ENCODE results near the gene TECTA. TPM values are rescaled to one million over a fixed set of nuclear protein-coding genes. Genes with fewer than 3 reads are reported as not detected.

TECTA gene
- total RNA-seq, 6 experiments from 2014 or later = 0.11 to 0.40 (median 0.16) TPM

GRCh38 chr11:121105063-121105480 is 4.0 kb downstream of the TECTA start:
- Mint-ChIP-seq H3K4me3 (no peak overlapping the region), H3K27ac (no peak overlapping the region), H3K4me1 (ENCODE audit: low read depth) (peaks cover 2% of the 10 kb centered on the region), H3K27me3 (ENCODE audit: insufficient read depth) (peaks cover 18% of the 10 kb centered on the region), H3K9me3 (no peaks in the 10 kb centered on the region), H3K36me3 (ENCODE audit: low read depth) (no peaks in the 10 kb centered on the region)
- no peak for DNase-seq
- TF ChIP-seq, protein P1, sequence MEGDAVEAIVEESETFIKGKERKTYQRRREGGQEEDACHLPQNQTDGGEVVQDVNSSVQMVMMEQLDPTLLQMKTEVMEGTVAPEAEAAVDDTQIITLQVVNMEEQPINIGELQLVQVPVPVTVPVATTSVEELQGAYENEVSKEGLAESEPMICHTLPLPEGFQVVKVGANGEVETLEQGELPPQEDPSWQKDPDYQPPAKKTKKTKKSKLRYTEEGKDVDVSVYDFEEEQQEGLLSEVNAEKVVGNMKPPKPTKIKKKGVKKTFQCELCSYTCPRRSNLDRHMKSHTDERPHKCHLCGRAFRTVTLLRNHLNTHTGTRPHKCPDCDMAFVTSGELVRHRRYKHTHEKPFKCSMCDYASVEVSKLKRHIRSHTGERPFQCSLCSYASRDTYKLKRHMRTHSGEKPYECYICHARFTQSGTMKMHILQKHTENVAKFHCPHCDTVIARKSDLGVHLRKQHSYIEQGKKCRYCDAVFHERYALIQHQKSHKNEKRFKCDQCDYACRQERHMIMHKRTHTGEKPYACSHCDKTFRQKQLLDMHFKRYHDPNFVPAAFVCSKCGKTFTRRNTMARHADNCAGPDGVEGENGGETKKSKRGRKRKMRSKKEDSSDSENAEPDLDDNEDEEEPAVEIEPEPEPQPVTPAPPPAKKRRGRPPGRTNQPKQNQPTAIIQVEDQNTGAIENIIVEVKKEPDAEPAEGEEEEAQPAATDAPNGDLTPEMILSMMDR (IDR thresholded peaks at IDR 0.05) = no peak

DNA sequence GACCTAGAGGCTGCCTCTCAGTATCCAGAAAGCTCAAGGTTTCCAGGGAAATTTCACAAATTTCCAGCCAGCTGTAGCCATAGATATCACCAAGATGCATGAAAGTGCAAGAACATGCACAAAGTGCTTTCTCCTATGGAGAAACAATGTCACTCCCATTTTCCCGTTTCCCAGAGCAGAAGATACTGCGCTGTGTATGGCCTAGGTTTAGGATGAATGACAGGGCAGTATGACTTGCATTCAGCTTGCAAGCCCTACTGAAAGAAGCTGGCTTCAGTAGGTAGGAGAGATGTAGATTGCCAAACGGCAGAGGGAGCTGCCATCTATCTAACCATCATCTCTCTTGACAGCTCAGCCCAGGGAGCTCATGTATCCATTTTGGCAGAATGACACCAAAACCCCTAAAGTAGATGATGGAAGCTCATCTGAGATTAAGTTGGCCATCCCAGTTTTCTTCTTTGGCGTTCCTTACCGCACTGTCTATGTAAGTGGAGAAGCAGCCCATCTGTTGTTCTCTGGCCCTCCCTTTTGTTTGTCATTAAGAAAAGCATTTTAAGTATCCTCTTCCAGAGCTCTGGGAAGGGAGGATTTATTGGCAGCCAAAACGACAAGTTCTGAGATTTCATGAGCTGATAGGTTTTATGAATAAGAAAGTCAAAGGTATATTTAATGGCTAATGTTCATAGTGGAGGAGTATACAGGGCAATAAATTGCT is 4.6 kb downstream of the TECTA start:
- TF ChIP-seq, protein P1 (IDR thresholded peaks at IDR 0.05) = no peak
- no peak overlapping the region for H3K27ac Mint-ChIP-seq
- no peak for DNase-seq
- no peaks in the 10 kb centered on the region for H3K4me1 Mint-ChIP-seq (ENCODE audit: low read depth)
- H3K9me3 Mint-ChIP-seq = no peaks in the 10 kb centered on the region
- H3K4me3 Mint-ChIP-seq = no peak overlapping the region
- peaks cover 22% of the 10 kb centered on the region for H3K27me3 Mint-ChIP-seq (ENCODE audit: insufficient read depth)
- H3K36me3 Mint-ChIP-seq (ENCODE audit: low read depth) = no peaks in the 10 kb centered on the region

DNA sequence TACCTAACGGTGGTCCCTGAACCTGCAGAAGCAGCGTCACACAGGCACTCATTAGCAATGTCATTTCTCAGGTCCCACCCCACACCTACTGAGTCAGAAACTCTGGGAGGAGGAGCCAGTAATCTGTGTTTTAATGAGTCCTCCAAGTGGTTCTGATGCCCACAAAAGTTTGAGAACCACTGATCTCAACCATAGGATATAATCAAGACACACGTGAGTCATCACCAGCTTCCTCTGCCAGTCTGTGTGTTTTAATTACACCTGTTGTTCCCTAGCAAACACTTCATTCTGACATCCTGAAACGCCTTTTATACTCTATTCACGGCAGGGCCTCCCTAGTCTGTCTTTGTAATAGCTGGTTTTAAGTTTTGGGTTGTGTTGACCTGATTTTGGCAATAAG is 5.8 kb downstream of the TECTA start:
- Mint-ChIP-seq H3K27me3 (ENCODE audit: insufficient read depth) (peaks cover 30% of the 10 kb centered on the region), H3K4me3 (no peak overlapping the region), H3K36me3 (ENCODE audit: low read depth) (no peaks in the 10 kb centered on the region), H3K9me3 (no peaks in the 10 kb centered on the region), H3K27ac (no peak overlapping the region), H3K4me1 (ENCODE audit: low read depth) (no peaks in the 10 kb centered on the region)
- TF ChIP-seq, protein P1 (IDR thresholded peaks at IDR 0.05) = no peak
- no peak for DNase-seq

DNA sequence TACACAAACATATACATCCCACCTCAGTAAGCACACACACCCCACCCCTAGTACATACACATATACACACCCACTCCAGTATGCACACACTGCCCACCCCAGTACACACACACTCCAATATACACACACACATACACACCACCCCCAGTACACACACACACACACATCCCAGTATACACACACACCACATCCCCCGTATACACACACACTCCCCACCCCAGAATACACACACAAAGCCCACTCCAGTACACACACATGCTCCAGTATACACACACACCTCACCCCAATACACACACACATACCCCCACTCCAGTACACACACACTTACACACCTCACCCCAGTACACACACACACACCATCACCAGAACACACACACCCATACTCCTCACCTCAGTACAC is 7.4 kb downstream of the TECTA start:
- peaks cover 37% of the 10 kb centered on the region for H3K27me3 Mint-ChIP-seq (ENCODE audit: insufficient read depth)
- H3K9me3 Mint-ChIP-seq = no peaks in the 10 kb centered on the region
- H3K4me1 Mint-ChIP-seq (ENCODE audit: low read depth) = 0 out of 2 replicates have a peak, but pooled peaks cover 5% of the 10 kb centered on the region
- TF ChIP-seq, protein P1 (IDR thresholded peaks at IDR 0.05) = no peak
- no peaks in the 10 kb centered on the region for H3K36me3 Mint-ChIP-seq (ENCODE audit: low read depth)
- H3K27ac Mint-ChIP-seq = no peak overlapping the region
- H3K4me3 Mint-ChIP-seq = no peak overlapping the region
- DNase-seq = no peak

DNA sequence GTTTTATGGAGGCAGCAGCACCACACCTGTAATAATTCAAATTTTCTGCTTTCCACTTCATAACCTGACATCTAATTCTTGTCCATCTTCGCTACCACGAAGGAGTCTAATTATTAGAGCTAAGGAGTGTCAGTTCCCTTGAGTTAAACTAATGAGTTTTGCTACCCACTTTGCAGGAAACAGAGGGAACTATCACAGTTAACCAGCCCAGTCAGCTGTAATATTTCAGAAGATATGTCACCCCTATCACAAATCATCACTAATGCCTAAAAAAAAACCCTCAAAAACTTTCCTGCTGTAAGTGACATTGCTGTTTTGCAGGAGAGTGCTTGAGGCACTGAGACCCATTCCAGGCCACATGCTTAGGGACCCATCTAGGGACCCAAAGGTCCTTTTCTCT is 8.4 kb downstream of the TECTA start:
- Mint-ChIP-seq H3K36me3 (ENCODE audit: low read depth) (no peaks in the 10 kb centered on the region), H3K27ac (no peak overlapping the region), H3K4me3 (no peak overlapping the region), H3K27me3 (ENCODE audit: insufficient read depth) (peaks cover 36% of the 10 kb centered on the region), H3K9me3 (no peaks in the 10 kb centered on the region), H3K4me1 (ENCODE audit: low read depth) (0 out of 2 replicates have a peak, but pooled peaks cover 5% of the 10 kb centered on the region)
- TF ChIP-seq, protein P1 (IDR thresholded peaks at IDR 0.05) = no peak
- DNase-seq = no peak

Data from HFFc6 (cell line).